GM10248 (cell line): ENCODE measurements around the gene HTR3A.

ENCODE experiments used
- CTCF ChIA-PET: fragments of 300-600 bp; sonication (Branson Sonifier 250); formaldehyde crosslinking; extraction: SDS; loops from one replicate; lab custom pipeline; 2021; ENCODE audit warnings: antibody characterized with exemption; lab: Yijun Ruan, JAX
- POLR2A ChIA-PET: fragments of 350-650 bp; sonication (Branson Sonifier 250); formaldehyde crosslinking; extraction: SDS; loops from one replicate; lab custom pipeline; 2020; ENCODE audit warnings: antibody characterized with exemption; lab: Yijun Ruan, JAX
- DNase-seq: peaks from one replicate; pipeline ENCODE4 v3.0.0; 2012; ENCODE audit errors: extremely low spot score
- CTCF ChIP-seq: IDR thresholded peaks from 2 replicates; pipeline ENCODE4 v1.5.1; 2012; ENCODE audit warnings: mild to moderate bottlenecking, low read depth; ENCODE audit errors: extremely low read depth, missing control alignments, control extremely low read depth

HTR3A gene

GRCh38 chr11:114031246-114031966 is 56.5 kb downstream of the HTR3A start:
- ChIA-PET POLR2A (no interaction called here), CTCF (interaction anchor here (0.8 kb wide), 1 partner anchor 53 kb away, joined by 3 read pairs; no protein-coding TSS in a partner anchor)
- DNase-seq, result no peak
- TF ChIP-seq CTCF, result no peak

- TF ChIP-seq CTCF, result no peak
- ChIA-PET POLR2A (no interaction called here), CTCF (no interaction called here)
- DNase-seq, result no peak
Observed at GRCh38 chr11:114031967-114032320, 57.0 kb downstream of the HTR3A start.

- ChIA-PET CTCF (interaction anchor here (1.4 kb wide), 1 partner anchor 11 kb away, joined by 4 read pairs; no protein-coding TSS in a partner anchor), POLR2A (no interaction called here)
- no peak for DNase-seq
- TF ChIP-seq CTCF, result no peak
Observed at GRCh38 chr11:114033066-114033465, 58.2 kb downstream of the HTR3A start.

GRCh38 chr11:114033572-114033971 is 58.7 kb downstream of the HTR3A start:
- POLR2A ChIA-PET, result no interaction called here
- no peak for TF ChIP-seq CTCF
- DNase-seq, result no peak
- CTCF ChIA-PET, result interaction anchor here (1.4 kb wide), 1 partner anchor 10 kb away, joined by 4 read pairs; no protein-coding TSS in a partner anchor

GRCh38 chr11:114034956-114035355 is 60.0 kb downstream of the HTR3A start:
- POLR2A ChIA-PET, result no interaction called here
- CTCF ChIA-PET, result interaction anchor here (1.2 kb wide), 1 partner anchor 7 kb away, joined by 3 read pairs; no protein-coding TSS in a partner anchor
- DNase-seq, result no peak

More at GRCh38 chr11:114034956-114035355, 60.0 kb downstream of the HTR3A start:
- no peak for TF ChIP-seq CTCF
